Uterus (tissue), 2 donors: ENCODE data around the gene SCFD2.

Experiments
- CTCF ChIP-seq, 4 experiments: fragments of 200-600 bp in 2 of 4; fragments of 450-650 bp in 2 of 4; sonication (generic) in 2 of 4; IDR thresholded peaks; one replicate each; pipeline ENCODE4 v1.5.1; 2016 to 2019; ENCODE audit warnings: antibody characterized with exemption in 4 of 4, mild to moderate bottlenecking in 2 of 4, moderate library complexity in 1 of 4
- POLR2A ChIP-seq, 2 donors: fragments of 450-650 bp; IDR thresholded peaks; one replicate each; pipeline ENCODE4 v1.6.1; 2016; ENCODE audit warnings: antibody characterized with exemption in 2 of 2, mild to moderate bottlenecking in 1 of 2, moderate library complexity in 1 of 2

DNA sequence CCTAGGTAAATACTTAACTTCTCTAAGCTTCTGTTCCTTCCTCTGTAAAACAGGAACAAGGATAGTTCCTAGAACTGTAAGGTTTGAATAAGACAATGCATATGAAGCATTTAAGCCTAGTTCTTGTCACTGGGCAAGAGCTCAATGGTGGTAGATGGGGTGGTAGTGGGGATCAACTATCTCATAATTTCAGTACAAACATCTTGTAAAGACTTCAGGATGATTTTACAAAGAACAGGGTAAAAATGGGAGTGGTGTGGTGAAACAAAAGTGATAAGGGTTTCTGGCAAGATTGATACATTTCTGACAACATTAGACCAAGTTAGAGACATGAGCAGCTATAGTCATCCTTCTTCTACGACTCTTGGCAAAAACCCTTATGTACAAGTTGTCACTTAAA is 137.8 kb downstream of the SCFD2 start:
- no peak for TF ChIP-seq CTCF (IDR thresholded peaks at IDR 0.05)
- no peak for TF ChIP-seq POLR2A (IDR thresholded peaks at IDR 0.05)
